SK-N-MC (cell line): ENCODE data around the gene ACVR1.

ENCODE experiments used
- EZH2 ChIP-seq: fragments of 200-600 bp; sonication (generic); IDR thresholded peaks from one replicate; pipeline ENCODE4 v1.6.1; 2017; ENCODE audit warnings: antibody characterized with exemption
- FOXP2 ChIP-seq: optimal IDR thresholded peaks from 2 replicates; pipeline ENCODE3; 2011; ENCODE audit warnings: mild to moderate bottlenecking, moderate library complexity; ENCODE audit not compliant: insufficient read depth; ENCODE audit errors: extremely low read length, control extremely low read depth
- POLR2AphosphoS5 ChIP-seq: IDR thresholded peaks from 2 replicates; pipeline ENCODE4 v1.6.1; 2012; ENCODE audit warnings: mild to moderate bottlenecking, low read depth, low read length, borderline replicate concordance

DNA sequence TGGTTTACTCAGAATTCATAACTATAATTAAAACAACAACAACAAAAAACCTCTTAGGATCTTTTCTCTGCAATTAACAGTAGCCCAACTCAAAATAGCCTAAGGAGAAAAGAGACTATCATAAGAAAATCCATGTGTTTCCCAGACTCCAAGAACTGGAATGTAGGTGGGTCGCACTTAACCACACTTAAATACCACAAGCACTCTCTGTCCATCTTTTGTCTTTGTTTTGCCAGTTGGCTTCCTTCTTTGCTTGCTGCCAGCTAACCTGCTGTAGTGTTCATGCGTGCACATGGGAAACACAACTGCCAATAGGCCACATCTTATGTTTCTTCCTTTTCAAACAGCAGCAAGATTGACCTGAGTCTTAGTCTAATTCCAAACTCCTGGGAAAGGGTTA is 24.1 kb upstream of the ACVR1 start:
- TF ChIP-seq EZH2 (no peak), POLR2AphosphoS5 (no peak), FOXP2 (no peak)
